ENCODE measurements around the gene VWF.
"Not testable (repeated sequence)": the region's sequence is repeated elsewhere in the genome, so short reads cannot be mapped to it uniquely, and the experiment has no call there.

GRCh38 chr12:6160049-6160649 lies 35.7 kb upstream of the VWF start:
- TF ChIP-seq CTCF (optimal IDR thresholded peaks at IDR 0.05 in 1 of 3, IDR thresholded peaks at IDR 0.05 in 1 of 3, conservative IDR thresholded peaks at IDR 0.05 in 1 of 3; ENCODE audit: extremely low read depth in 1 of 3, insufficient read depth in 2 of 3, low read length in 3 of 3); EZH2 (IDR thresholded peaks at IDR 0.05; ENCODE audit: low read length): not testable (repeated sequence)
